ENCODE measurements around the gene CDH4.

GRCh38 chr20:61797971-61798411 lies 545.9 kb downstream of the CDH4 start:
- TF ChIP-seq SUZ12 (IDR thresholded peaks at IDR 0.05; ENCODE audit: low read length) (no peak), POLR2AphosphoS5 (IDR thresholded peaks at IDR 0.05; ENCODE audit: low read depth, low read length) (no peak), CTCF (IDR thresholded peaks at IDR 0.05; ENCODE audit: control extremely low read depth in 1 of 3, insufficient read depth in 1 of 3, low read depth in 1 of 3, low read length in 3 of 3) (no peak), POLR2A (IDR thresholded peaks at IDR 0.05; ENCODE audit: control extremely low read depth in 1 of 2, low read depth in 2 of 2, low read length in 2 of 2) (no peak), YY1 (IDR thresholded peaks at IDR 0.05; ENCODE audit: low read depth, low read length) (no peak), EZH2 (IDR thresholded peaks at IDR 0.05; ENCODE audit: low read depth, low read length, severe bottlenecking) (no peak), SRF (IDR thresholded peaks at IDR 0.05; ENCODE audit: low read depth, low read length) (no peak), MAX (IDR thresholded peaks at IDR 0.05) (no peak), CBX8 (IDR thresholded peaks at IDR 0.05; ENCODE audit: borderline replicate concordance, low read depth, low read length) (no peak), JUND (IDR thresholded peaks at IDR 0.05; ENCODE audit: low read length) (no peak), JUN (IDR thresholded peaks at IDR 0.05; ENCODE audit: low read depth, low read length) (no peak), ZNF274 (IDR thresholded peaks at IDR 0.05; ENCODE audit: borderline replicate concordance, extremely low read depth, low read length) (no peak), ATF2 (IDR thresholded peaks at IDR 0.05; ENCODE audit: low read length) (no peak)

Data from H1 (cell line).